ENCODE results near the gene EFNB1.

DNA sequence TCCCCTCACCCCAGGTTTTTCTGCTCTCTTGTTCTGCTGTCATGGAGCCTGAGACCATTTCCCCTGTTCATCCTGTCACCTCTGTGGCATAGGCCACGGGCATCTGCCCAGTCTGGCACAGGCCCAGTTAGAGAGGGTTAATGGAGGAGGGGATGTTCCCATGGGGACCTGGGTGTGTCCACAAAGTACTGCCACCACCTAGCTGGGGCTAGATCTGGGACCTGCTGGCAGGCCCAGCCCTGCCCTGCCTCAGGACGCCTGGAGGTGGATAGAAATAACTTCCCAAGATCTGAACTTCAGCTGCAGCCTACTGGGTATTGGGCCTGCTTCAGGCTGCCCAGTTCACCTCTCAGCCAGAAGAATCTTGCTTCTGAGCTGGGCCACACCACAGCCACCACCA, 13.5 kb downstream of the EFNB1 start:
- TF ChIP-seq KAT7 (CRISPR knock-in tag; IDR thresholded peaks at IDR 0.05; ENCODE audit: borderline replicate concordance): no peak
- TF ChIP-seq SMAD1 (IDR thresholded peaks at IDR 0.05; ENCODE audit: low read depth, low read length, partially characterized antibody): no peak
- TF ChIP-seq, protein P1, sequence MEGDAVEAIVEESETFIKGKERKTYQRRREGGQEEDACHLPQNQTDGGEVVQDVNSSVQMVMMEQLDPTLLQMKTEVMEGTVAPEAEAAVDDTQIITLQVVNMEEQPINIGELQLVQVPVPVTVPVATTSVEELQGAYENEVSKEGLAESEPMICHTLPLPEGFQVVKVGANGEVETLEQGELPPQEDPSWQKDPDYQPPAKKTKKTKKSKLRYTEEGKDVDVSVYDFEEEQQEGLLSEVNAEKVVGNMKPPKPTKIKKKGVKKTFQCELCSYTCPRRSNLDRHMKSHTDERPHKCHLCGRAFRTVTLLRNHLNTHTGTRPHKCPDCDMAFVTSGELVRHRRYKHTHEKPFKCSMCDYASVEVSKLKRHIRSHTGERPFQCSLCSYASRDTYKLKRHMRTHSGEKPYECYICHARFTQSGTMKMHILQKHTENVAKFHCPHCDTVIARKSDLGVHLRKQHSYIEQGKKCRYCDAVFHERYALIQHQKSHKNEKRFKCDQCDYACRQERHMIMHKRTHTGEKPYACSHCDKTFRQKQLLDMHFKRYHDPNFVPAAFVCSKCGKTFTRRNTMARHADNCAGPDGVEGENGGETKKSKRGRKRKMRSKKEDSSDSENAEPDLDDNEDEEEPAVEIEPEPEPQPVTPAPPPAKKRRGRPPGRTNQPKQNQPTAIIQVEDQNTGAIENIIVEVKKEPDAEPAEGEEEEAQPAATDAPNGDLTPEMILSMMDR (IDR thresholded peaks at IDR 0.05 in 2 of 3, conservative IDR thresholded peaks at IDR 0.05 in 1 of 3; ENCODE audit: insufficient read depth in 2 of 3, low read depth in 1 of 3, low read length in 3 of 3): no peak
- no peak for TF ChIP-seq MXI1 (IDR thresholded peaks at IDR 0.05; ENCODE audit: low read depth, low read length)
- TF ChIP-seq KLF10 (CRISPR knock-in tag; IDR thresholded peaks at IDR 0.05): no peak
- no peak for TF ChIP-seq ZNF280B (CRISPR knock-in tag; IDR thresholded peaks at IDR 0.05)

Data from K562 (cell line).